ENCODE data around the gene GLIS1. TPM values are rescaled to one million over a fixed set of nuclear protein-coding genes. Genes with fewer than 3 reads are reported as not detected.
A peak's percentile ranks its signal among the peaks of the same experiment; 100 is the strongest.

The GLIS1 gene
- total RNA-seq, 2 donors from 2014 or later = 0.25 to 0.34 TPM

DNA sequence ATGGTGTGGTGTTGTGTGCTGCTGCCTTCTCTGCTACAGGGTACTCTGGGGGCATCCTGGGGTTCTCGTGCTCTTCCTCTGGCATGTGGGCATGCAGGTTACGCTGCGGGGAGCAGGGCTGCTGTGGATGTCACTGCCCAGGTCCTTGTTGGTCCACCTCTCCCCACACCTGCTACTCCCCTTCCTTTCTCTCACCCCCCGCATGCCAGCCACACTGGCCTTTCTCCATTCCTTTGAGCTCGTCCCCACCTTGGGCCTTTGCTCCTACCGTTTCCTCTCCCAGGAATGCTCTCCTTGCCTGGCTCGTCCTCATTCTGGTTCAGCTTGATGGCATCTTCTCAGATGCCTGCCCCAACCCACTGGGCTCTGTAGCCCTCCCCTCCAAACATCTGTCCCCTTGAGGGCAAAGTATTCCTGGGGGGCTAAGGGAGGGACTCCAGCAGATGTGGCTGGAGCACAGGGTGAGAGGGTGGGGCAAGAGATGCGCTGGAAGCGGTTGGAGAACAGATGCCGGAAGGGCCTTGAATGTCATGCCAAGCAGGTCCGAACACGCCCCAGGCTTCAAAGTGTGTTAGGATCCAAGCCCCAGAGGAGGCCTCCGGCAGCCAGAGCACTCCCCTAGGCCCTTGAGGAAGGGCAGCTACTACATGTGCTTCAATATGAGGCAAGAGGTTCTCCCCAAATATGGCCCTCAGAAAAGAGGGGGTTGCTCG, 256.4 kb downstream of the GLIS1 start:
- intact Hi-C loops (cut with DNase I, micrococcal nuclease) = no loop called here
- no peak for ATAC-seq
- no peak for DNase-seq

- intact Hi-C loops (cut with DNase I, micrococcal nuclease) = no loop called here
Observed at GRCh38 chr1:53481456-53481855, 257.5 kb downstream of the GLIS1 start.

DNA sequence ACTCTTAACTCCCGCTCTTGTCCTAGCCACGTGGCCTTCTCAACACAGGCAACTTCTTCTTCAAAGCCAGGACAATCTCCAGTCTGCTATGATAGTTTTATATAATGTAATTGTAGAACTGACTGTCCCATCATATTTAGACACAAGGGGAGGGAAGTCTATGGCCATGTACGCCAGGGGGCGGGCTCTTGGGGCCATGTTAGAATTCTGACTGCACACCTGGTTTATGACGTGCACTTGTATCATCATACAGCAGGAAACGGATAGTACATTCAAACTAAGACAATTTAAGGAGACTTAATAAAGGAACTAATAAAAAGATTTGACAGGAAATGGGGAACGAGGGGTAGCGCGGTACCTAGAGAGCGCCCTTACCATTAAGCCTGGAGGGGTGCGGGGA, 258.3 kb downstream of the GLIS1 start:
- DNase-seq (no peak), ATAC-seq (no peak)
- intact Hi-C loops (cut with DNase I, micrococcal nuclease) = no loop called here

More at GRCh38 chr1:53481456-53481855, 257.5 kb downstream of the GLIS1 start:
- DNase-seq = no peak
- no peak for ATAC-seq

DNA sequence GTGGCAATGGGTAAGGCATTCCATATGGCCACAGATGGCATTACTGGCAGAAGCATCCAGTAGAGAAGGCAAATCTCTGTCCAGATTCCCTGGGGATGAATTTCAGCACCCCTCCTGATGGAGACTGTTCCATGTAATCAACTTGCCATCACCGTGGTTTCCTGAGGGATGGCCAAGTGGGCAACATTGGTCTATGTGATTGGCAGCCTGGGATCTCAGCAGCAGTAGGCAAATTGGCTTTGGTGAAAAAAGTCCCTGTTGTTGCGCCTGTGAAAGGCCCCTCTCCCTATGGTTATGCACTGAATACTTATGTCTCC, 260.5 kb downstream of the GLIS1 start:
- ATAC-seq (no peak), DNase-seq (no peak)
- intact Hi-C loops (cut with DNase I, micrococcal nuclease) = no loop called here

DNA sequence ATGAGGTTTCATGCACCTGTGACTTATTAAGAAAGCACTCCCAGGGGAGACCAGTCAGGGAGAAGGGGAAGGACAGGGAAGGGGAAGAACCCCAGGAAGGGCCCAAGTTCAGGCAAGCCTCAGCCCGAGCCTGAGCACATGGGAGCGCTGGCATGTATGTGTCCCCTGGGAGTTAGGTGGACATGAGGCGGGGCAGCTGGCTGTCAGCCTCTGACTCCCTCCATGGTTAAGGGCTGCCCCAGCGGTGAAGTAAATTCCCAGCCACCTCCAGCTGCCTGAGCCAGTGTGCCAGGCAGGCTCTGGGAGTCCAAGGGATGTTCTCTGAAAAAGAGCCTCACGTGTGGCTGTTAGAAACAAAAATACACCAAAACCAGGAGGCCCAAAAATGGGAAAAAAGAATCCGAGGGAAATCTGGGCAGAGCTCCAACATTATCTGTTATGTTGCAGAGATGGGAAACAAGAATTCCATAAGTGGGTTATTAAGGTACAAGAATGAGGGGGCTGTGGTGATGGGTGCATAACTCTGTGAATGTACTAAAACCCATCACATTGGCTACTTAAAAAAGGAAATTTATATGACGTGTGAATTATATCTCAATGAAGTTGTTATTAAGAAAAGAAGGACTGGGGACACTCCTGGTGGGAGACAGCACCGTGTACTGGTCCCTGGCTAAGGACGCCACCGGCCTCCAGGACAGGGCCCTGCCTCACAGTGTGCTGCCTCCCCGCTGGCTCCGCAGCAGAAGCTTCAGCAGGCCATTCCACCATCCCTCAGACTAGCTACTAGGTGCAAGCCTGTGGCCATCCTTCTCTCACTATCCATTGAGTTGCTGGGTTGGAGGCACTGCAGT, 261.1 kb downstream of the GLIS1 start:
- DNase-seq (no peak), ATAC-seq (no peak)
- intact Hi-C loops (cut with DNase I, micrococcal nuclease) = no loop called here

- ATAC-seq (no peak), DNase-seq (no peak)
- intact Hi-C loops (cut with DNase I, micrococcal nuclease) = no loop called here
Observed at GRCh38 chr1:53476579-53476978, 262.4 kb downstream of the GLIS1 start.

DNA sequence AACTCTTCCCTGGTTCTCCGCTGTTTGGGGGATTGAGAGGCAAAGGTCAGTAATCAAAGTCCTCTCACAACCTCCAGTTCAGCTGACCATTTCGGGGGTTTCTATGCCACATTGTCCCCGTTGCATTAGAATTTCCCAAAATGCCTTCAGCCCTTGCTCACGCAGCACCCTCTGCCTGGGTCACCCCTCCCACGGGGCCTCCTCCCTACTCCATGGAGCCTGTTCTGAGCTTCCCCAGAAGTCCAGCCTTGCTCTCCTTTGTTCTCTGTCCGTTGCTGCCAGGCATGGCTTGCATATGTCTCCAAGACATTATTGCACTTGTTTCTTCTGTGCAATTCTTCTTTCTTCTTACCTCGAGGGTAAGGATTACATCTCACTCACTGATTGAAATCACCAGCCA, 263.3 kb downstream of the GLIS1 start:
- intact Hi-C loops (cut with DNase I, micrococcal nuclease) = no loop called here
- no peak for DNase-seq
- no peak for ATAC-seq

GRCh38 chr1:53473463-53473862, 265.5 kb downstream of the GLIS1 start:
- no peak for DNase-seq
- intact Hi-C loops (cut with DNase I, micrococcal nuclease) = no loop called here
- no peak for ATAC-seq

- intact Hi-C loops (cut with DNase I, micrococcal nuclease) = no loop called here
- no peak for DNase-seq
- no peak for ATAC-seq
Observed at GRCh38 chr1:53471000-53471399, 268.0 kb downstream of the GLIS1 start.

DNA sequence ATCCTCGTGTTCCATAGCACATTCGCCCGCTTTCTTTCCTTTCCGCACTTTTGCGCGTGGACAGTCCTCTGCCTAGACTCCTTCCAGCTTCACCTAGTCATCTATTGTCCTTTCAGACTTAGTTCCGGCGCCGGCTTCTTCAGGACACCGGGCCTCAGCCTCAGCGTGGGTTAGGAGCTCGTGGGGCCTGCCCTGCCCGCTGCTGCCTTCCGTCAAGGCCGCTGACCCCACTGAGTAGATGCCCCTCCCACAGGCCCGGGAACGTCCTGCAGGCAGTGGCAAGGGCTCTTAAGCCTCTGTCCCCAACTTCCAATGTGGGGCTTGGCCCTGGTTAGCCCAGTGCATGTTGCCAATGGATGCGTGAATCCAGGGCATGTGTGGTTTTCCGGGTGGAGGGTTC, 268.4 kb downstream of the GLIS1 start:
- intact Hi-C loops (cut with DNase I, micrococcal nuclease) = no loop called here
- DNase-seq (no peak), ATAC-seq (no peak)

GRCh38 chr1:53470155-53470554, 268.8 kb downstream of the GLIS1 start:
- ATAC-seq = peak; percentile 91
- DNase-seq = peak; percentile 35 to 65
- intact Hi-C loops (cut with DNase I, micrococcal nuclease) = no loop called here

GRCh38 chr1:53469373-53469772, 269.6 kb downstream of the GLIS1 start:
- intact Hi-C loops (cut with DNase I, micrococcal nuclease) = no loop called here
- no peak for ATAC-seq
- no peak for DNase-seq

GRCh38 chr1:53468374-53468773, 270.6 kb downstream of the GLIS1 start:
- DNase-seq (no peak), ATAC-seq (no peak)
- intact Hi-C loops (cut with DNase I, micrococcal nuclease) = no loop called here

- no peak for DNase-seq
- intact Hi-C loops (cut with DNase I, micrococcal nuclease) = no loop called here
- ATAC-seq = no peak
Observed at GRCh38 chr1:53467391-53467790, 271.6 kb downstream of the GLIS1 start.

DNA sequence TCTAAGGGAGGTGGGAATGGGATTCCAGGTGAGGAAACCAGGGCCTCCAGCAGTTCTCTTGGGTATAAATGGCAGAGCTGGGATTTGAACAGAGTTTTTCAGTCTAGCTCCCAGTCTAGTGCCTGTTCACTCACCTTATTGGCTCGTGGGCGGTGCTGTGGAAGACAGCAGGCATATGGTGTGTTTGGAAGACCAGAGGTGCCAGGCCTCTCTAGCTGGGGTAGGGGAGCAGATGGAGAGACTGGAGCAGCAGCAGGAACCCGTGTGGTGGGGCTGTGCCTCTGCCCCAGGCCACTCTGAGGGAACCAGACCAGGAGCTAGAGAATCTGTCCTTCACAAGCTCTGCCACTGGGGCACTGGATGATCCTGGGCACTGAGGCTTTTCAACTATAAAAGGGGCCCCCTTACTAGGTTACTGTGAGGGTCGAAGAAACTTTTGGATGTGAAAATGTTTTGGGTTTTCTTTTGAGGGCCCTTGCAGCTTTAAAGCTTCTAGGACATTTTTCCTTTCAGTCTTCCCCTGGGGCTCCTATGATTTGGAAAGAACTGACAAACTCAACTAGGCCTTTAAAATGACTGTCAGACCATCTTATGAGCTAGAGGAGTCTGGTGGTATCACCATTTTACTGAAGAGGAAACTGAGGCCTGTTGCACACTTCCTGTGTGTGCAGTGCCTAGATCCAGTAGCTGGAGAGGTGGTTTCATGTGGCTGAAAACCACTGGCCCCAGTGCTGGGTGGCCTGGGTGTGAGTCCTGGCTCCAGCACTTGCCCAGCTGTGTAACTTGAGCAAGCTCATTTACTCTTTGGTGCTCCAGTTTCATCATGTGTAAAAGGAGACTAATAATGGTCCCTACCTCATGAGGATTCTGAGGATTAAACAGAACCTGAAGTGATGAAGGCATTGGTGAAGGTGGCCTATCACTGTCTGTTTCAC, 273.7 kb downstream of the GLIS1 start:
- DNase-seq (no peak), ATAC-seq (no peak)
- intact Hi-C loops (cut with DNase I, micrococcal nuclease) = no loop called here

- DNase-seq (no peak), ATAC-seq (no peak)
- intact Hi-C loops (cut with DNase I, micrococcal nuclease) = no loop called here
Observed at GRCh38 chr1:53463961-53464899, 274.7 kb downstream of the GLIS1 start.

- intact Hi-C loops (cut with DNase I, micrococcal nuclease) = no loop called here
- ATAC-seq (no peak), DNase-seq (no peak)
Observed at GRCh38 chr1:53462769-53463501, 276.0 kb downstream of the GLIS1 start.

- ATAC-seq (no peak), DNase-seq (no peak)
- intact Hi-C loops (cut with DNase I, micrococcal nuclease) = no loop called here
Observed at GRCh38 chr1:53462193-53462592, 276.8 kb downstream of the GLIS1 start.
